ENCODE data around the gene RTN4R.

- TF ChIP-seq, protein P1, sequence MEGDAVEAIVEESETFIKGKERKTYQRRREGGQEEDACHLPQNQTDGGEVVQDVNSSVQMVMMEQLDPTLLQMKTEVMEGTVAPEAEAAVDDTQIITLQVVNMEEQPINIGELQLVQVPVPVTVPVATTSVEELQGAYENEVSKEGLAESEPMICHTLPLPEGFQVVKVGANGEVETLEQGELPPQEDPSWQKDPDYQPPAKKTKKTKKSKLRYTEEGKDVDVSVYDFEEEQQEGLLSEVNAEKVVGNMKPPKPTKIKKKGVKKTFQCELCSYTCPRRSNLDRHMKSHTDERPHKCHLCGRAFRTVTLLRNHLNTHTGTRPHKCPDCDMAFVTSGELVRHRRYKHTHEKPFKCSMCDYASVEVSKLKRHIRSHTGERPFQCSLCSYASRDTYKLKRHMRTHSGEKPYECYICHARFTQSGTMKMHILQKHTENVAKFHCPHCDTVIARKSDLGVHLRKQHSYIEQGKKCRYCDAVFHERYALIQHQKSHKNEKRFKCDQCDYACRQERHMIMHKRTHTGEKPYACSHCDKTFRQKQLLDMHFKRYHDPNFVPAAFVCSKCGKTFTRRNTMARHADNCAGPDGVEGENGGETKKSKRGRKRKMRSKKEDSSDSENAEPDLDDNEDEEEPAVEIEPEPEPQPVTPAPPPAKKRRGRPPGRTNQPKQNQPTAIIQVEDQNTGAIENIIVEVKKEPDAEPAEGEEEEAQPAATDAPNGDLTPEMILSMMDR (IDR thresholded peaks at IDR 0.05), result no peak
- no peak for TF ChIP-seq POLR2A (IDR thresholded peaks at IDR 0.05)
Measured at GRCh38 chr22:20216863-20217499, 51.1 kb downstream of the RTN4R start.
